ENCODE measurements around the gene TMEM170A. TPM values are rescaled to one million over a fixed set of nuclear protein-coding genes. Genes with fewer than 3 reads are reported as not detected.

Gene TMEM170A
- total RNA-seq, 6 experiments from 2014 or later, result 8.2 to 11.7 (median 10.6) TPM

DNA sequence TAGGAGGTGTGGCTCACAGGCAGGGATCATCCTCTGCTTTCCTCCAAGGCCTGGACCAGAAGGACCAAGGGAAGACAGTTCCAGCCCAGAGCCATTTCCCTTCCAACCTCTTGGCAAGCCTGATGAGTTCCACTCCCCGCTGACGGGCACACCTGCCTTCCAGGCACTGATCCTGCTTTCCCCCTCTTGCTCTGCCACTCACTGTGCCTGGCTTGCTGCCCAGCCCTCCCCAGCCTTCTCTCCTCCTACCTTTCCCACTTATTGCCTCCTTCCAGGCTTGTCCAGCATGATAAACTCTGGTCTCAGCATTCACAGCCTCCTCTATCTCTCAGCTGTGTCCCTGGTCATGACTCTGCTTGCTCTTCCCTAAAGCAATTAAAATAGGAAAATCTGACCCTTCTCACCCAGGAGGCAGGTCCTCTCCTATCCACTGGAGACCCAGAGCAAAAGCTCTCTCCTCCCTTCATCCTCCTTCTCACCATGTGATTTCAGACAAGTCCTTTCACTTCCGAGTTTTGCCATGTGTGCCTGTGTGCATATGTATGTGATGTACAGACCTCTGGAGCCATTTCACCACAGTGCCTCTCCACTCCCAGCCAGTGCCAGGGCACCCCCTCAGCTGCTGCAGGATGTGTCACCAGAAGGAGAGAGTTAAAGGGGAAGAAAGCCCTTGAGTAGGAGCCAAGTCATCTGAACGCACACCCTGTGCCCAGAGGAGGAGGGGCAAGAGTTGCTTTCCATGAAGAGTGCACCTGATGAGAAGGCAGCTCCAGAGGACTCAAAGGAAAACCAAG lies 13.4 kb upstream of the TMEM170A start:
- TF ChIP-seq, protein P1, sequence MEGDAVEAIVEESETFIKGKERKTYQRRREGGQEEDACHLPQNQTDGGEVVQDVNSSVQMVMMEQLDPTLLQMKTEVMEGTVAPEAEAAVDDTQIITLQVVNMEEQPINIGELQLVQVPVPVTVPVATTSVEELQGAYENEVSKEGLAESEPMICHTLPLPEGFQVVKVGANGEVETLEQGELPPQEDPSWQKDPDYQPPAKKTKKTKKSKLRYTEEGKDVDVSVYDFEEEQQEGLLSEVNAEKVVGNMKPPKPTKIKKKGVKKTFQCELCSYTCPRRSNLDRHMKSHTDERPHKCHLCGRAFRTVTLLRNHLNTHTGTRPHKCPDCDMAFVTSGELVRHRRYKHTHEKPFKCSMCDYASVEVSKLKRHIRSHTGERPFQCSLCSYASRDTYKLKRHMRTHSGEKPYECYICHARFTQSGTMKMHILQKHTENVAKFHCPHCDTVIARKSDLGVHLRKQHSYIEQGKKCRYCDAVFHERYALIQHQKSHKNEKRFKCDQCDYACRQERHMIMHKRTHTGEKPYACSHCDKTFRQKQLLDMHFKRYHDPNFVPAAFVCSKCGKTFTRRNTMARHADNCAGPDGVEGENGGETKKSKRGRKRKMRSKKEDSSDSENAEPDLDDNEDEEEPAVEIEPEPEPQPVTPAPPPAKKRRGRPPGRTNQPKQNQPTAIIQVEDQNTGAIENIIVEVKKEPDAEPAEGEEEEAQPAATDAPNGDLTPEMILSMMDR (IDR thresholded peaks at IDR 0.05), result no peak
- no peak overlapping the region for H3K27ac Mint-ChIP-seq
- peaks cover 21% of the 10 kb centered on the region for H3K27me3 Mint-ChIP-seq (ENCODE audit: insufficient read depth)
- no peak overlapping the region for H3K4me3 Mint-ChIP-seq
- no peak for DNase-seq
- no peaks in the 10 kb centered on the region for H3K9me3 Mint-ChIP-seq
- H3K36me3 Mint-ChIP-seq (ENCODE audit: low read depth), result no peaks in the 10 kb centered on the region
- H3K4me1 Mint-ChIP-seq (ENCODE audit: low read depth), result no peaks in the 10 kb centered on the region

DNA sequence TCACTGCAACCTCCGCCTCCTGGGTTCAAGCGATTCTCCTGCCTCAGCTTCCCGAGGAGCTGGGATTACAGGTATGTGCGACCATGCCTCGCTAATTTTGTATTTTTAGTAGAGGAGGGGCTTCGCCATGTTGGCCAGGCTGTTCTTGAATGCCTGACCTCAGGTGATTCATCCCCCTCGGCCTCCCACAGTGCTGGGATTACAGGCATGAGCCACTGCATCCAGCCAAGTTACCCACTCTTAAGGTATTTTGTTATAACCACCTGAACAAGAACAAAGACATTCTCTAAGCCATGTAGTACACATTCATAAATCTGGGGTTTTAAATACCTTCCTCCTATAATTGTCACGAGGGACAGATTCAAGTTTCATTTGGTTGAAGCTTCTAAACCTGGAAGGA lies 12.3 kb upstream of the TMEM170A start:
- no peak overlapping the region for H3K27ac Mint-ChIP-seq
- no peak overlapping the region for H3K4me3 Mint-ChIP-seq

DNA sequence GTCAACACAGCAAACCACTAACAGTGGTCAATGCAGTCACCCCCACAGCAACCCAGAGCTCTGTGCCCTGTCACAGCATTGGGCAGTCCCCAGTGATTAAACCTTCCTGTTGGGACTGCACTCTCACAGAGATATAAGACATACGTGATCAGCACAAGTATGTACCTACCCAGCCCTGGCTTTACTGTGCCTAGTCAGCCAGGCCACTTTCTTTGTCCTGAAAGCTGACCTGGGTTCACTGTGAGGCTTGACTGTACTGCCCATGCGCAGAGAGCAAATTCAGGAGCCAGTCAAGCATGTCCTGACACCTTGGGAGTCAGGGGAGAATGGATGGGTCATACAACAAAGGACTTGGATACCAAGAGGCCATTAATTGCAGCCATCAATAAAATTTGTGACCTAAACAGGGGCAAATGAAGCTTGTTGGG lies 10.9 kb upstream of the TMEM170A start:
- no peak overlapping the region for H3K4me3 Mint-ChIP-seq
- no peaks in the 10 kb centered on the region for H3K9me3 Mint-ChIP-seq
- H3K36me3 Mint-ChIP-seq (ENCODE audit: low read depth), result no peaks in the 10 kb centered on the region
- no peak overlapping the region for H3K27ac Mint-ChIP-seq
- no peak for DNase-seq
- peaks cover 15% of the 10 kb centered on the region for H3K27me3 Mint-ChIP-seq (ENCODE audit: insufficient read depth)
- H3K4me1 Mint-ChIP-seq (ENCODE audit: low read depth), result peaks cover 6% of the 10 kb centered on the region; the same call in 1 of the 2 replicates
- TF ChIP-seq, protein P1 (IDR thresholded peaks at IDR 0.05), result no peak

More for the DNA sequence above, 12.3 kb upstream of the TMEM170A start:
- Mint-ChIP-seq H3K4me1 (ENCODE audit: low read depth) (peaks cover 3% of the 10 kb centered on the region; the same call in 1 of the 2 replicates), H3K9me3 (no peaks in the 10 kb centered on the region), H3K27me3 (ENCODE audit: insufficient read depth) (peaks cover 17% of the 10 kb centered on the region), H3K36me3 (ENCODE audit: low read depth) (no peaks in the 10 kb centered on the region)
- no peak for DNase-seq
- TF ChIP-seq, protein P1 (IDR thresholded peaks at IDR 0.05), result no peak

DNA sequence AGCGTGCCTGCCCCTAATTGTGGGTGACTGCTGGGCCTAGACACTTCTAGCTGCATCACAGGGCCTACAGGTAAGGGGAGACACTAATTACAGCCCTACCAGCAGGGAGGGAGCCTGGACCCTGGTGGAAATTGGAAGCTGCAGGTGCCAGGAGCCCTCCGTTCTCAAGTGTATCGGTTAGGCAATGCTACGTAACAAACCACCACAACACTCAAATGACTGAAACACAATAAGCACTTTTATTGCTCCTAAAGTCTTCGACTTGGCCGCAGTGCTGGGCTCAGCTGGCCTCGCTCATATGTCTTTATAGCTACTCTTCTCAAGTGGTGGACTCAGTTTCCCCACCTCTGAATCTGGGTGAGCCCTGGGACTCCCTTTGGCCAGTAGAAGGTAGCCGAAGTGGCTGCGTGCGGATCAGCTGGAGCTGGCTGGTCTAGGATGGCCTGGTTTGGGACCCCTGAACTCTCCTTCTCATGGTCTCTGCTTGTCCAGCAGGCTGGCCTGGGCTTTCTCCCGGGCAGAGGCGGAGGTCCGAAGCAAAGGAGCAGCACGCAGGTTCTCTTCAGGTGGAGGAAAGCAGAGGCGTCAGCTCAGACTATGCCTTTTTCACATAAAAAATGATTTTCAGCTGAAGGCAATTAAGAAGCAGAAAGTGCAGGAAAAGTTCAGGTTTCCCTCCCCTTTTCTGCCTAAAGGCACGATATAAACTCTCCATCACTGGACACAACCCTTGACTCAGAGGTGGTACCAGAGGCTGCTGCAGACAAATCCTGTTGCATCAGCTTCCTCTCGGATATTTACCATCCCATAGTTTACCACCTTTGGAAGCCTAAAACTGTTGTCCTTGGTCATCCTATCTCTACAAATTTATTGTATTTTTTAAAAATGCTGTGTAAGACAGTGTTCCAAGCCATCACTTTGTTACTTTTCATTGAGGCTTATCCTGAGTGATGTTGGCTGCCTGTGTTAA lies 8.7 kb upstream of the TMEM170A start:
- Mint-ChIP-seq H3K4me1 (ENCODE audit: low read depth) (peaks cover 6% of the 10 kb centered on the region; the same call in 1 of the 2 replicates), H3K9me3 (no peaks in the 10 kb centered on the region), H3K4me3 (no peak overlapping the region), H3K27me3 (ENCODE audit: insufficient read depth) (peaks cover 11% of the 10 kb centered on the region), H3K36me3 (ENCODE audit: low read depth) (no peaks in the 10 kb centered on the region), H3K27ac (no peak overlapping the region)
- TF ChIP-seq, protein P1 (IDR thresholded peaks at IDR 0.05), result no peak
- no peak for DNase-seq

DNA sequence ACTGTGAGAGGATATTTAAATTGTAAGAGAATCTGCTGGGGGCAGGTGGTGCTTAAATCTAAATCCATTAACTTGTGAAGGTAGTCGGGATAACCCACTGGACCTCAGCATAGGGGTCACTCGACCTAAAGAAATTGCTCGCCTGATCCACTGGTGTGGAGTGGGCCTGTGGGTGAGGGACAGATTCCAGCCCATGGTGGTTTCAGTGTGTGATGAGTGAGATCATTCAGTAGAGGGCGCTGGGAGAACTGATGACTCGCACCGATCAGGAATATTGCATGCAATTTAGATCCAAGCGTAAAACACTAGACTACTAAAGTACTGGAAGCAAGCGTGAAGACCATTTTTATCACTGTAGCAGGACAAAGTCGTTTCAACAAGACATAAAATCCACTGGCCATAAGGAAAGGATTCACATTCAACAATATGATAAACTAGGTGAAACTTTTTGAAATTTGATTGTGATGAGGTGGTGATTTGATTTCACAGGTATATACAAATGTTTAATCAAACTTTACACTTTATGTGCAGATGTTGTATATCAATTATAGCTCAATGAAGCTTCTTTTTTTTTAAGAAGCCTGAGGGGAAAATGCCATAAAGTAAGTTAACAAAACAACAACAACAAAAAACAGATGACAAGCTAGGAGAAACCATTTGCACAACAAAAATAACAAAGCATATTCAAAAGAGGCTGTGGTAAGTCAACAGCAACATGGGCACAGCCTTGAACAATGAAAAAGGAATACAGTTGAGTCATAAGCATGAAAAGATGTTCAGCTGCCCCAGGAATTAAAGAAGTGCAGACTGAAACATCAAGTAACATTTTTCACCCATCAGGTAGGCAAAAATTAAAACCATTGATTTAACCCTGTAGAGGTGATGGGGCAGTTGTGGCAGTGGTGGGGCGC lies 7.5 kb upstream of the TMEM170A start:
- DNase-seq, result peak; percentile 60
- TF ChIP-seq, protein P1 (IDR thresholded peaks at IDR 0.05), result peak; percentile 84
- H3K4me3 Mint-ChIP-seq, result no peak overlapping the region
- H3K27me3 Mint-ChIP-seq (ENCODE audit: insufficient read depth), result peaks cover 12% of the 10 kb centered on the region
- peaks cover 6% of the 10 kb centered on the region; the same call in 1 of the 2 replicates for H3K4me1 Mint-ChIP-seq (ENCODE audit: low read depth)
- H3K27ac Mint-ChIP-seq, result no peak overlapping the region
- H3K9me3 Mint-ChIP-seq, result no peaks in the 10 kb centered on the region
- no peaks in the 10 kb centered on the region for H3K36me3 Mint-ChIP-seq (ENCODE audit: low read depth)
